ENCODE results near the gene LRRTM4. TPM values are rescaled to one million over a fixed set of nuclear protein-coding genes. Genes with fewer than 3 reads are reported as not detected.

The LRRTM4 gene
- total RNA-seq, 1 donor from 2014 or later, result 0.55 TPM

DNA sequence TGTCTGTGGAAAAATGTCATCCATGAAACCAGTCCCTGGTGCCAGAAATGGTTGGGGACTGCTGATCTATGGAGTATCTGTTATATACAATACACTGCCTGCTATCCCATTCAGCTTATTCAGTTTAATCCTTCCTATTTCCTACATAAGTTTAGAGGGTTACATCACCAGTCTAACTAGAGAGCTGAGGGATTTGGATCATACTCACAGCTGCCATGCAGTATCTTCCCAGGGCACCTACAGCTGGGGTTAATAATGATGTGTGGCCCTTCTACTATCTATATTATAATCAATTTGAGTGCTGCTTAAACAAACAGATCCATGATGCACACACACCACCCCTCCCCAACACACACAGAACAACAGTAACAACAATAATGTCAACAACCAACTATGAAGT lies 524.0 kb downstream of the LRRTM4 start:
- Histone ChIP-seq H3K27me3 (ENCODE audit: low read depth) (no peaks in the 10 kb centered on the region), H3K36me3 (no peaks in the 10 kb centered on the region), H3K4me3 (no peak overlapping the region), H3K9me3 (replicated peaks) (no peaks in the 10 kb centered on the region), H3K27ac (replicated peaks) (no peak overlapping the region), H3K4me1 (no peaks in the 10 kb centered on the region)
- intact Hi-C loops (cut with micrococcal nuclease), result no loop called here
- TF ChIP-seq, protein P1, sequence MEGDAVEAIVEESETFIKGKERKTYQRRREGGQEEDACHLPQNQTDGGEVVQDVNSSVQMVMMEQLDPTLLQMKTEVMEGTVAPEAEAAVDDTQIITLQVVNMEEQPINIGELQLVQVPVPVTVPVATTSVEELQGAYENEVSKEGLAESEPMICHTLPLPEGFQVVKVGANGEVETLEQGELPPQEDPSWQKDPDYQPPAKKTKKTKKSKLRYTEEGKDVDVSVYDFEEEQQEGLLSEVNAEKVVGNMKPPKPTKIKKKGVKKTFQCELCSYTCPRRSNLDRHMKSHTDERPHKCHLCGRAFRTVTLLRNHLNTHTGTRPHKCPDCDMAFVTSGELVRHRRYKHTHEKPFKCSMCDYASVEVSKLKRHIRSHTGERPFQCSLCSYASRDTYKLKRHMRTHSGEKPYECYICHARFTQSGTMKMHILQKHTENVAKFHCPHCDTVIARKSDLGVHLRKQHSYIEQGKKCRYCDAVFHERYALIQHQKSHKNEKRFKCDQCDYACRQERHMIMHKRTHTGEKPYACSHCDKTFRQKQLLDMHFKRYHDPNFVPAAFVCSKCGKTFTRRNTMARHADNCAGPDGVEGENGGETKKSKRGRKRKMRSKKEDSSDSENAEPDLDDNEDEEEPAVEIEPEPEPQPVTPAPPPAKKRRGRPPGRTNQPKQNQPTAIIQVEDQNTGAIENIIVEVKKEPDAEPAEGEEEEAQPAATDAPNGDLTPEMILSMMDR (IDR thresholded peaks at IDR 0.05; ENCODE audit: borderline replicate concordance), result no peak
- no peak for DNase-seq

DNA sequence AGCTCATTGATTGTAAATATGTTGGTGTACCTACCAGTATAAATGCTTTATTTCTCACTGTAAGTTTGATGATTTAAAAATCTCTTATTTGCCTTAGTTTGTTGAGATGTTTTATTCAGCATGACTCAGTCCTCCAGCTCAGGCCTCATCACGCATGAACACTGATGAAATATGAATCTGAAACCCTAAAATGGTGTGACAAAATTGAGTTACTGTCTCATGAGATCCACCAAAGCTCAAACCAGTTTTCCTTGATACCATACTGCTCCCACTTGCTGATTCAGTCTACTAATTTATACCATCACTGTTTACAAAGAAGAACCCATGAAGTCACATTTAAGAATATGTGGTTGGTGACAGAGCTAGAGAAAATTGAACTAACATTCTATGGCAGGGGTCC lies 524.9 kb downstream of the LRRTM4 start:
- H3K27ac ChIP-seq (replicated peaks), result no peak overlapping the region
- no peaks in the 10 kb centered on the region for H3K36me3 ChIP-seq
- DNase-seq, result no peak
- intact Hi-C loops (cut with micrococcal nuclease), result no loop called here
- TF ChIP-seq, protein P1 (IDR thresholded peaks at IDR 0.05; ENCODE audit: borderline replicate concordance), result no peak
- no peaks in the 10 kb centered on the region for H3K4me1 ChIP-seq
- no peak overlapping the region for H3K4me3 ChIP-seq
- no peaks in the 10 kb centered on the region for H3K27me3 ChIP-seq (ENCODE audit: low read depth)
- H3K9me3 ChIP-seq (replicated peaks), result no peaks in the 10 kb centered on the region

DNA sequence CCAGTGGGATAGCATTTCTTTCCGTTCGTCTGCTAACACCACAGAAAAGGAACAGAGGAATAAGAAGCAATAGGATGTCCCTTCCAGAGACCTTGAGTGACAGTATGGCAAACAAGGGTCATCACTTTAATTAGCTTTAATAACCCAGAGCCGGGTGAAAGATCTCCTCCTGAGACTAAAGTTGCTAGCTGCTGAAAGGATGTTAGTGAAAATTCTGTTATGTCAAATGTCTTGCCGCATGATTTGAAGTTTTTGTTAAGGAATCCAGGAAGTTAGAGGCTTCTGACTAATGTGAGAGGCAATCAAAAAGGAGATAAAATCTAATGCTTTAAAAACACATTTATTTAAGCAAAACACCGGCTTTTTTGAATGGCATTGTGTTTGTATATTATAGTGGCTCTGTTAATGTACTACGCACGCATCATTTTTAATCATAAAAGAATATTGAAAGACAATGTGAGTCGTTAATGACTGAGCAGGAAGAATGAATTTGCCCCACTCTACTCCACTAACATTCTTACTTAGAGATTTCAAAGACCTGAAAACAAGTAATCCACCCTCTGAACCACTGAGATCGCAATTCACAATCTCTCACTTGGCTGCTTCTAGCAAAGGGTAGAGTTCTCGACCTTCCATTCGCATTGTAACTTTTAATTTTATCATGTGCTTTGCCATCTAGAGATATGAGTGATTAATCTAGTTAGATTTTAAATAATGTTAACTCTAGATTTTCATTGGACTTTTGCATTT lies 536.6 kb downstream of the LRRTM4 start:
- Histone ChIP-seq H3K4me1 (no peaks in the 10 kb centered on the region), H3K27ac (replicated peaks) (no peak overlapping the region), H3K27me3 (ENCODE audit: low read depth) (no peaks in the 10 kb centered on the region), H3K4me3 (no peak overlapping the region), H3K36me3 (no peaks in the 10 kb centered on the region), H3K9me3 (replicated peaks) (no peaks in the 10 kb centered on the region)
- TF ChIP-seq, protein P1 (IDR thresholded peaks at IDR 0.05; ENCODE audit: borderline replicate concordance), result no peak
- DNase-seq, result no peak
- intact Hi-C loops (cut with micrococcal nuclease), result no loop called here

DNA sequence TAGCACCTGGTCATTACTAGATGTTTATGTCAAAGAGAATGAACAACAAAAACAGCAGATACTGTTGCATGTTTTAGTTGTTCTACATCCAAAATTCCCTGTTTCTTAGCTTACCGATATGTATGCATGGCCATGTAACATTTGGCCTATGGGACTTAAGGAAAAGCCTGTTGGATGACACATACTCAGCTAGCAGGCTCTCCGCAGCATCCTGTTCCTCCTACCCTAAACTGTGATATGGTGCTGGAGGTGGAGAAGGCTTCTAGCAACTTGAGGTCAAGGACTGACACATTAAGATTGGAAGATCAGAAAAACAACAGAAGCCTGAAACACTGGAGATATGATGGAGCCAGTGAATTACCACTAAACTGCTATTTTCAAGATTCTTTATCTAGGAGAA lies 537.8 kb downstream of the LRRTM4 start:
- Histone ChIP-seq H3K9me3 (replicated peaks) (no peaks in the 10 kb centered on the region), H3K4me1 (no peaks in the 10 kb centered on the region), H3K27ac (replicated peaks) (no peak overlapping the region), H3K36me3 (no peaks in the 10 kb centered on the region), H3K27me3 (ENCODE audit: low read depth) (no peaks in the 10 kb centered on the region), H3K4me3 (no peak overlapping the region)
- DNase-seq, result no peak
- TF ChIP-seq, protein P1 (IDR thresholded peaks at IDR 0.05; ENCODE audit: borderline replicate concordance), result no peak
- intact Hi-C loops (cut with micrococcal nuclease), result no loop called here

DNA sequence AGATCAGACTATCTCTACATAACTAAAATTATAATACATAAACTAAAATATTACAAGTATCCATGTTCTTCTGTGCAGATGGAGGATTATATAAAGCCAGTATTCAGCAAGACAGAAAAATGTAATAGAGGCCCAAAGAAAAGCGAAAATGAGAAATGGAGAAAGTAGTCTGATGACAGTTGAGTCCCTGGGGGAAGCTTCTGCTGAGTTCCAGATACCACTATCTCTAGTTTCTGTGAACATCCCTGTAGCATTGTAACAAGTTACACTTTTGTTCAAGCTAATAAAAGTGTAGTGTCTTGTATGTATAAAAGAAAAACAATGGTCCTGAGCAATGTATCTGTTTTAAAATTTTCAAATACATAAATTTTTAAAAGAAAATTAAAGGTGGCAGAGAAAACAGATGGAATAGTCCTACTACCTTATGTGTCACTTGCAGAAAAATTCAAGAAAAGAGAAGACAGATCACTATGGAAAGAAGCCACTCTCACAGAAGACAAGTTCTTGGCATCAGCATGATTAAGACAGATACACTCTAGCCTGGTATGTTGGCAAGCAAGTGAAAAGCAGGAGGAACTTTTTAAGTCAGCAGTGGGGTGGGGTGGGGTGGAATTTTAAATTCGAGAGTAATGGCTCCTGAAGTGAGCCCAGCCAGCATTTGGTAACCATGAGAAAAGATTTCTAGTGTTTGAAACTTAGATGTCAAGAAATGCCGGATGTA lies 541.9 kb downstream of the LRRTM4 start:
- Histone ChIP-seq H3K4me1 (no peaks in the 10 kb centered on the region), H3K27me3 (ENCODE audit: low read depth) (no peaks in the 10 kb centered on the region), H3K36me3 (no peaks in the 10 kb centered on the region), H3K9me3 (replicated peaks) (no peaks in the 10 kb centered on the region), H3K27ac (replicated peaks) (no peak overlapping the region), H3K4me3 (no peak overlapping the region)
- no peak for DNase-seq
- TF ChIP-seq, protein P1 (IDR thresholded peaks at IDR 0.05; ENCODE audit: borderline replicate concordance), result no peak
- intact Hi-C loops (cut with micrococcal nuclease), result no loop called here
